ENCODE data around the gene CCL1. TPM values are rescaled to one million over a fixed set of nuclear protein-coding genes. Genes with fewer than 3 reads are reported as not detected.

CCL1 gene, protein sequence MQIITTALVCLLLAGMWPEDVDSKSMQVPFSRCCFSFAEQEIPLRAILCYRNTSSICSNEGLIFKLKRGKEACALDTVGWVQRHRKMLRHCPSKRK
- not detected in 2 replicates for total RNA-seq (2022)
- not detected for Bru-seq, nascent RNA
- BruChase-seq, experiment 1, labeled RNA remaining after a 6-hour chase, result not detected
- not detected for BruChase-seq, experiment 2, labeled RNA remaining after a 2-hour chase
- long read RNA-seq, result 0 reads

DNA sequence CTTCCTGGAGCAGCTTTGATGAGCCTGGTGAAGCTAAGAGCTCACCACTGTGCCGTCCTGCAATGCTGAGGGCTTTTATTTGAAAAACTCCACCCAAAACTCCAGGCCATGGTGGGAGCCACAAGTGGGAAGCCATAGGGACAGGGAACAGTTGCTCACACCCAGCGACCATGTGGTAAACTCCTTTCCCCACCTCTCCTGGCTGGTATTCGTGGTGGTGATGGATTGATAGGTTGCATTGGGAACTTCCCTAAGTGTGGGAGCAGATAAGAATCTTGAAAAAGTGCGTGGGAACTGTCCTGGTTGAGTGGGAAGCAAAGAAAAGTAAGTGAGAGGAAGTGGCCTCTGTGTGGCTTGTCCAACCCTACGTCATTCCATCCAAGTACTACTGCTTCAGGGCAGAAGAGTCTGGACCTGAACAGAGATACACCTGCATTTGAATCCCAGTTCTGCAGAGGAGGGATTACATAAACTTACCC, at the start of gene CCL1:
Gene CCL1, minus strand, starts transcription at position 51 of the 479 bp plus-strand sequence. CDS start 72 bp downstream, outside the sequence.
- no peak for DNase-seq
- Mint-ChIP-seq H3K27ac (ENCODE audit: unreplicated experiment) (no peak within 1 kb of the TSS), H3K9me3 (ENCODE audit: low read depth, unreplicated experiment) (no peaks in the 10 kb centered on the region), H3K27me3 (ENCODE audit: unreplicated experiment) (peaks cover 67% of the 10 kb centered on the region), H3K4me1 (ENCODE audit: low read depth, unreplicated experiment) (no peaks in the 10 kb centered on the region), H3K36me3 (ENCODE audit: insufficient read depth, unreplicated experiment) (no peaks in the 10 kb centered on the region), H3K4me3 (ENCODE audit: low read depth, unreplicated experiment) (no peak within 1 kb of the TSS)
- CTCF ChIA-PET, result no interaction called here
- BruUV-seq (replicated peaks), result no TSS peak
- intact Hi-C loops (cut with micrococcal nuclease; ENCODE audit: unreplicated experiment), result loop anchor here (5.0 kb wide), 1 partner anchor 281 kb away; no protein-coding TSS in a partner anchor
- TF ChIP-seq, protein P1, sequence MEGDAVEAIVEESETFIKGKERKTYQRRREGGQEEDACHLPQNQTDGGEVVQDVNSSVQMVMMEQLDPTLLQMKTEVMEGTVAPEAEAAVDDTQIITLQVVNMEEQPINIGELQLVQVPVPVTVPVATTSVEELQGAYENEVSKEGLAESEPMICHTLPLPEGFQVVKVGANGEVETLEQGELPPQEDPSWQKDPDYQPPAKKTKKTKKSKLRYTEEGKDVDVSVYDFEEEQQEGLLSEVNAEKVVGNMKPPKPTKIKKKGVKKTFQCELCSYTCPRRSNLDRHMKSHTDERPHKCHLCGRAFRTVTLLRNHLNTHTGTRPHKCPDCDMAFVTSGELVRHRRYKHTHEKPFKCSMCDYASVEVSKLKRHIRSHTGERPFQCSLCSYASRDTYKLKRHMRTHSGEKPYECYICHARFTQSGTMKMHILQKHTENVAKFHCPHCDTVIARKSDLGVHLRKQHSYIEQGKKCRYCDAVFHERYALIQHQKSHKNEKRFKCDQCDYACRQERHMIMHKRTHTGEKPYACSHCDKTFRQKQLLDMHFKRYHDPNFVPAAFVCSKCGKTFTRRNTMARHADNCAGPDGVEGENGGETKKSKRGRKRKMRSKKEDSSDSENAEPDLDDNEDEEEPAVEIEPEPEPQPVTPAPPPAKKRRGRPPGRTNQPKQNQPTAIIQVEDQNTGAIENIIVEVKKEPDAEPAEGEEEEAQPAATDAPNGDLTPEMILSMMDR (IDR thresholded peaks at IDR 0.05; ENCODE audit: unreplicated experiment), result no peak

DNA sequence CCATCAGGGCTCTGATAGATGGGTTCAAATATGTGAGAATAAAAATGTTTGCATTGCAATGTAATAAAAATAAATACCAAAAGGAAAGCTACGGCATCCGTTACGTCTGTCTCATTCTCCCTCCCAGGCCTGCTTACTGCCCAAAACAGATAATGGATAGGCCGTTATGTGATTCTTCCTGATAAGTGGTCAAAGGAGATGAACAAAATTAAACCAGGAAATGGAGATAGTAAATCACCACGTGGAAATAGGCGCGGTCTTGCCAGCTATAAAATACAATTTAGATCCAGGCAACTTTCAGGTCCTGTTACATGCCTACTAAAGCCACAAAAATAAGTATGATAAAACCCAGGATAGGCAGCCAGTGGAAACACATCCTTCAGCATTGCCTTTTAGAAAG, 49.5 kb upstream of the CCL1 start:
- Mint-ChIP-seq H3K36me3 (ENCODE audit: insufficient read depth, unreplicated experiment) (no peaks in the 10 kb centered on the region), H3K27ac (ENCODE audit: unreplicated experiment) (no peak overlapping the region), H3K27me3 (ENCODE audit: unreplicated experiment) (peaks cover 100% of the 10 kb centered on the region), H3K4me1 (ENCODE audit: low read depth, unreplicated experiment) (no peaks in the 10 kb centered on the region), H3K9me3 (ENCODE audit: low read depth, unreplicated experiment) (no peaks in the 10 kb centered on the region), H3K4me3 (ENCODE audit: low read depth, unreplicated experiment) (no peak overlapping the region)
- no TSS peak for BruUV-seq (replicated peaks)
- no peak for DNase-seq
- TF ChIP-seq, protein P1 (IDR thresholded peaks at IDR 0.05; ENCODE audit: unreplicated experiment), result no peak
- intact Hi-C loops (cut with micrococcal nuclease; ENCODE audit: unreplicated experiment), result no loop called here
- CTCF ChIA-PET, result no interaction called here

DNA sequence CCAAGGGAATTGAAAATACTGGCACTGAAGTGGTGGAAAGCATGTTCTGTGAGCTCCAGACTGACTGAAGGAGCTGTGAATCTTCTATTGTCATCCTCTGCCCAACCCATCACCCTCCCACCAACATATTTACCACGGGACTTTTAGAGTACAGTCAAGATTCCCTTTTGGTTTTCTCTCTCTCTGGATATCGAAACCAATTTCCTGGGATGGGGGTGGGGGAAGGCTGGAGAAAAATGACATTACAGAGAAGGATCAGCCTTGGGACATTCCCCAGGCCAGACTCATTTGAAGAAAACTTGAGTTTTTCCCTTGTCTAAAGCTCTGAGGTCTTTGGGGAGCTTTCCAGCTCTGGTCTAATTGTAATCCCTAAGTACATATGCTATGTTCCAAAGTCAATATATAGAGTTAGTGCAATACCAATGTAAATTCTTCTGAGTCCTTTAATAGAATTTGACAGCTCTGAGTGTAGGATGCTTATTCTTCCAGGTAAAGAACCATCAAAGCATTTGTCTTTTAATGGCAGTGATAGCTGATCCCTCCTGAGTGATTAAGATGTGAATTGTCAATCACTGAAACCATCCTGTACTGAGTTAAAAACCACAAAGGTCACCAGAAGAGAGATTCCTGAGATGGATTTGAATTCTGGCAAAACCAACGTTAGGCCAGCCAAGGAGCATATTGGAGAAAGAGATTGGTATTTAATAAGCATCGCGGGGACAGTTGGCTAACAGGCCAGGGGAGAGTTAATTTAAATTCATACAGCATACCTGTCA, 48.8 kb upstream of the CCL1 start:
- no peak overlapping the region for H3K4me3 Mint-ChIP-seq (ENCODE audit: low read depth, unreplicated experiment)
- no peaks in the 10 kb centered on the region for H3K4me1 Mint-ChIP-seq (ENCODE audit: low read depth, unreplicated experiment)
- no peaks in the 10 kb centered on the region for H3K9me3 Mint-ChIP-seq (ENCODE audit: low read depth, unreplicated experiment)
- H3K27me3 Mint-ChIP-seq (ENCODE audit: unreplicated experiment), result peaks cover 100% of the 10 kb centered on the region
- CTCF ChIA-PET, result no interaction called here
- TF ChIP-seq, protein P1 (IDR thresholded peaks at IDR 0.05; ENCODE audit: unreplicated experiment), result no peak
- DNase-seq, result no peak
- intact Hi-C loops (cut with micrococcal nuclease; ENCODE audit: unreplicated experiment), result no loop called here
- no peaks in the 10 kb centered on the region for H3K36me3 Mint-ChIP-seq (ENCODE audit: insufficient read depth, unreplicated experiment)
- H3K27ac Mint-ChIP-seq (ENCODE audit: unreplicated experiment), result no peak overlapping the region
- BruUV-seq (replicated peaks), result no TSS peak

DNA sequence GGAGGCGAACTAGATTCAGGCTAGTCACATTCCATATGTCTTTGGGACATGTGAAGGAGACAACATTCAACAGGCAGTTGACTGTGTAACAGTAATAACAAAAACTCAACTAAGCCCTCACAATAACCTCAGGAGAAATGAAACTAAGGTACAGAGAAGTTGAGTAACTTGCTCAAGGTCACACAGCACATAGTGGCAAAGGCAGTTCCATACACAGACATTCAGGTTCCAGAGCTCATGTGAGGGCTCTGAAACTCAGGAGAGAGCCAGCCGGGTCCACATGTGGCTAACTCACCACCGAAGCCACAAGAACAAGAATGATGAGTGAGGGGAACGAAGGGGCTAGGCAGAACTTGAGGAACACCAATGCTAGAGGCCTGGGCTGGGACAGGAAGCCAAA, 46.3 kb upstream of the CCL1 start:
- Mint-ChIP-seq H3K4me1 (ENCODE audit: low read depth, unreplicated experiment) (no peaks in the 10 kb centered on the region), H3K27ac (ENCODE audit: unreplicated experiment) (no peak overlapping the region), H3K4me3 (ENCODE audit: low read depth, unreplicated experiment) (no peak overlapping the region), H3K9me3 (ENCODE audit: low read depth, unreplicated experiment) (no peaks in the 10 kb centered on the region), H3K27me3 (ENCODE audit: unreplicated experiment) (peaks cover 93% of the 10 kb centered on the region), H3K36me3 (ENCODE audit: insufficient read depth, unreplicated experiment) (no peaks in the 10 kb centered on the region)
- CTCF ChIA-PET, result no interaction called here
- BruUV-seq (replicated peaks), result no TSS peak
- intact Hi-C loops (cut with micrococcal nuclease; ENCODE audit: unreplicated experiment), result no loop called here
- TF ChIP-seq, protein P1 (IDR thresholded peaks at IDR 0.05; ENCODE audit: unreplicated experiment), result no peak
- no peak for DNase-seq

Data from Calu3 (cell line).